HEK293 (cell line): Measurements from ENCODE around the gene TRO.

ENCODE experiments used
- CTCF ChIA-PET: fragments of 350-600 bp; formaldehyde crosslinking; extraction: SDS; loops from one replicate; lab custom pipeline; 2021; ENCODE audit warnings: antibody characterized with exemption; lab: Yijun Ruan, JAX
- POLR2A ChIA-PET: fragments of 300-600 bp; formaldehyde crosslinking; extraction: SDS; loops from one replicate; lab custom pipeline; 2020; ENCODE audit warnings: antibody characterized with exemption, inconsistent platforms; lab: Yijun Ruan, JAX
- H3K27ac ChIP-seq: fragments of 200-500 bp; sonication (Bioruptor generic); 2 replicates; pipeline ENCODE4 v1.5.1; 2014; ENCODE audit warnings: low read depth, low read length, control low read depth, inconsistent platforms; ENCODE audit errors: extremely low read depth
- H3K36me3 ChIP-seq, 2 experiments: fragments of 200-500 bp in 1 of 2; sonication (Bioruptor generic) in 1 of 2; 1 replicate in 1 of 2; 2 replicates in 1 of 2; pipeline ENCODE4 v1.5.1; 2014 to 2017; ENCODE audit warnings: inconsistent platforms in 2 of 2, low read length in 2 of 2; ENCODE audit not compliant: control insufficient read depth in 2 of 2, insufficient read depth in 1 of 2
- H3K4me1 ChIP-seq: fragments of 200-500 bp; sonication (Bioruptor generic); 2 replicates; pipeline ENCODE4 v1.5.1; 2014; ENCODE audit warnings: mild to moderate bottlenecking, low read length, inconsistent platforms; ENCODE audit not compliant: control insufficient read depth, insufficient read depth
- H3K4me3 ChIP-seq: 2 replicates; pipeline ENCODE4 v1.5.1; 2011; ENCODE audit warnings: low read depth, mild to moderate bottlenecking, control low read depth, low read length, moderate library complexity
- H3K9me3 ChIP-seq: fragments of 200-500 bp; sonication (Bioruptor generic); 2 replicates; pipeline ENCODE4 v1.5.1; 2014; ENCODE audit warnings: low read depth, low read length, inconsistent platforms; ENCODE audit not compliant: control insufficient read depth, insufficient read depth
- EGR2 ChIP-seq: fragments of 450-650 bp; formaldehyde crosslinking; IDR thresholded peaks from 2 replicates; pipeline ENCODE4 v1.5.1; 2016; ENCODE audit warnings: low read depth, missing biosample characterization, missing genetic modification characterization
- HOXA7 ChIP-seq: sonication (generic); formaldehyde crosslinking; IDR thresholded peaks from 2 replicates; pipeline ENCODE4 v1.8.1; 2022; ENCODE audit warnings: missing genetic modification reagents, borderline replicate concordance
- ZBTB17 ChIP-seq: fragments of 450-650 bp; formaldehyde crosslinking; IDR thresholded peaks from 2 replicates; pipeline ENCODE4 v1.5.1; 2016; ENCODE audit warnings: missing biosample characterization, missing genetic modification characterization
- ZFP37 ChIP-seq: fragments of 450-650 bp; formaldehyde crosslinking; IDR thresholded peaks from 2 replicates; pipeline ENCODE4 v1.5.1; 2016; ENCODE audit warnings: missing biosample characterization, missing genetic modification characterization
- ZNF146 ChIP-seq: fragments of 450-650 bp; formaldehyde crosslinking; IDR thresholded peaks from 2 replicates; pipeline ENCODE4 v1.5.1; 2016; ENCODE audit warnings: missing biosample characterization, missing genetic modification characterization
- ZNF266 ChIP-seq: fragments of 450-650 bp; formaldehyde crosslinking; IDR thresholded peaks from 2 replicates; pipeline ENCODE4 v1.5.1; 2016; ENCODE audit warnings: missing biosample characterization, missing genetic modification characterization, low read depth
- ZNF274 ChIP-seq, 2 experiments: fragments of 200-500 bp in 1 of 2; fragments of 450-650 bp in 1 of 2; sonication (Bioruptor generic) in 1 of 2; formaldehyde crosslinking in 1 of 2; IDR thresholded peaks; 2 replicates each; pipeline versions ENCODE4 v1.5.1 to v1.6.1; 2014 to 2016; ENCODE audit warnings: borderline replicate concordance in 1 of 2, inconsistent platforms in 1 of 2, low read length in 1 of 2, missing biosample characterization in 1 of 2, missing genetic modification characterization in 1 of 2
- ZNF626 ChIP-seq: fragments of 450-650 bp; sonication (Bioruptor Pico); formaldehyde crosslinking; IDR thresholded peaks from 2 replicates; pipeline ENCODE4 v1.5.1; 2018; ENCODE audit warnings: missing biosample characterization, missing genetic modification characterization, inconsistent platforms
- ZNF658 ChIP-seq: fragments of 450-650 bp; formaldehyde crosslinking; IDR thresholded peaks from 2 replicates; pipeline ENCODE4; 2016; ENCODE audit warnings: missing biosample characterization, missing genetic modification characterization
- ZNF677 ChIP-seq: fragments of 450-650 bp; IDR thresholded peaks from 2 replicates; pipeline ENCODE4 v1.5.0; 2018; ENCODE audit warnings: missing biosample characterization, mild to moderate bottlenecking, missing genetic modification characterization, moderate library complexity
- ZNF76 ChIP-seq: fragments of 450-650 bp; formaldehyde crosslinking; IDR thresholded peaks from 2 replicates; pipeline ENCODE4; 2016; ENCODE audit warnings: low read depth, missing biosample characterization, missing genetic modification characterization, borderline replicate concordance
- ZNF791 ChIP-seq: fragments of 450-650 bp; formaldehyde crosslinking; IDR thresholded peaks from 2 replicates; pipeline ENCODE4 v1.5.1; 2016; ENCODE audit warnings: missing biosample characterization, missing genetic modification characterization
- TF ChIP-seq, protein P1 (sequence below): fragments of 450-650 bp; formaldehyde crosslinking; IDR thresholded peaks from 2 replicates; pipeline ENCODE4 v1.5.1; 2016; ENCODE audit warnings: missing biosample characterization, missing genetic modification characterization, borderline replicate concordance
- TF ChIP-seq, protein P2 (sequence below): fragments of 450-650 bp; formaldehyde crosslinking; IDR thresholded peaks from 2 replicates; pipeline ENCODE4 v1.5.1; 2016; ENCODE audit warnings: missing biosample characterization, missing genetic modification characterization
- TF ChIP-seq, protein P3 (sequence below): fragments of 450-650 bp; formaldehyde crosslinking; IDR thresholded peaks from 2 replicates; pipeline ENCODE4 v1.5.1; 2016; ENCODE audit warnings: missing biosample characterization, missing genetic modification characterization
- TF ChIP-seq, protein P4 (sequence below): fragments of 450-650 bp; formaldehyde crosslinking; conservative IDR thresholded peaks from 2 replicates; pipeline ENCODE4 v1.5.1; 2016; ENCODE audit warnings: low read depth, missing biosample characterization, missing genetic modification characterization

Gene TRO

DNA sequence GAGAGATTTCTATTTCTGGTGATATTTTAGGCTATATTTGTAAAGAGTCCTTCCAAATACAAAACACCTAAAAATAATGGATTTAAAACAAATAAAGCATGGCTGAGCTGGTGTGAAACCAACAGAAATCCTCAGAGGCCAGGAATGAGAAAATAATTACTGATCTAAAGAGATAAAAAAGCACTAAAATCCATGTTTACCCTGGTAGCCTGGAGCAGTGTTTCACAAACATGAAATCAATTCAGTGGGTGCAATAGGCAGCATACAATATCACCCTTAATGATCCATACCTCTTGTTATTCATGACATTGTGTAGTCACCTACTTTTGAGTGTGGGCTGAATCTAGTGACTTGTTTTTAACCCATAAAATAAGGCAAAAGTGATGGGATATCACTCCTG is 58.8 kb downstream of the TRO start:
- Histone ChIP-seq H3K4me1 (no peaks in the 10 kb centered on the region), H3K36me3 (no peaks in the 10 kb centered on the region), H3K9me3 (no peaks in the 10 kb centered on the region), H3K4me3 (no peak overlapping the region), H3K27ac (no peak overlapping the region)
- CTCF ChIA-PET = interaction anchor here (0.6 kb wide), 1 partner anchor 16 kb away, joined by 3 read pairs; no protein-coding TSS in a partner anchor
- POLR2A ChIA-PET = interaction anchor here (1.1 kb wide), 1 partner anchor 20 kb away, joined by 4 read pairs; the partner anchor contains the start of gene APEX2
- TF ChIP-seq ZNF76 (tag by site-specific recombination) (no peak), HOXA7 (CRISPR knock-in tag) (no peak), ZNF626 (tag by site-specific recombination) (no peak), EGR2 (no peak), ZFP37 (tag by site-specific recombination) (no peak), ZBTB17 (tag by site-specific recombination) (no peak), ZNF677 (no peak), ZNF266 (tag by site-specific recombination) (no peak), ZNF274 (IDR thresholded peaks at IDR 0.05; ENCODE audit: low read length) (no peak), ZNF274 (tag by site-specific recombination; IDR thresholded peaks at IDR 0.05; ENCODE audit: borderline replicate concordance) (no peak), ZNF146 (tag by site-specific recombination) (no peak), ZNF658 (tag by site-specific recombination) (no peak), ZNF791 (tag by site-specific recombination) (no peak)
- TF ChIP-seq, protein P1, sequence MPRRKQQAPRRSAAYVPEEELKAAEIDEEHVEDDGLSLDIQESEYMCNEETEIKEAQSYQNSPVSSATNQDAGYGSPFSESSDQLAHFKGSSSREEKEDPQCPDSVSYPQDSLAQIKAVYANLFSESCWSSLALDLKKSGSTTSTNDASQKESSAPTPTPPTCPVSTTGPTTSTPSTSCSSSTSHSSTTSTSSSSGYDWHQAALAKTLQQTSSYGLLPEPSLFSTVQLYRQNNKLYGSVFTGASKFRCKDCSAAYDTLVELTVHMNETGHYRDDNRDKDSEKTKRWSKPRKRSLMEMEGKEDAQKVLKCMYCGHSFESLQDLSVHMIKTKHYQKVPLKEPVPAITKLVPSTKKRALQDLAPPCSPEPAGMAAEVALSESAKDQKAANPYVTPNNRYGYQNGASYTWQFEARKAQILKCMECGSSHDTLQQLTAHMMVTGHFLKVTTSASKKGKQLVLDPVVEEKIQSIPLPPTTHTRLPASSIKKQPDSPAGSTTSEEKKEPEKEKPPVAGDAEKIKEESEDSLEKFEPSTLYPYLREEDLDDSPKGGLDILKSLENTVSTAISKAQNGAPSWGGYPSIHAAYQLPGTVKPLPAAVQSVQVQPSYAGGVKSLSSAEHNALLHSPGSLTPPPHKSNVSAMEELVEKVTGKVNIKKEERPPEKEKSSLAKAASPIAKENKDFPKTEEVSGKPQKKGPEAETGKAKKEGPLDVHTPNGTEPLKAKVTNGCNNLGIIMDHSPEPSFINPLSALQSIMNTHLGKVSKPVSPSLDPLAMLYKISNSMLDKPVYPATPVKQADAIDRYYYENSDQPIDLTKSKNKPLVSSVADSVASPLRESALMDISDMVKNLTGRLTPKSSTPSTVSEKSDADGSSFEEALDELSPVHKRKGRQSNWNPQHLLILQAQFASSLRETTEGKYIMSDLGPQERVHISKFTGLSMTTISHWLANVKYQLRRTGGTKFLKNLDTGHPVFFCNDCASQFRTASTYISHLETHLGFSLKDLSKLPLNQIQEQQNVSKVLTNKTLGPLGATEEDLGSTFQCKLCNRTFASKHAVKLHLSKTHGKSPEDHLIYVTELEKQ (tag by site-specific recombination) = no peak
- TF ChIP-seq, protein P2, sequence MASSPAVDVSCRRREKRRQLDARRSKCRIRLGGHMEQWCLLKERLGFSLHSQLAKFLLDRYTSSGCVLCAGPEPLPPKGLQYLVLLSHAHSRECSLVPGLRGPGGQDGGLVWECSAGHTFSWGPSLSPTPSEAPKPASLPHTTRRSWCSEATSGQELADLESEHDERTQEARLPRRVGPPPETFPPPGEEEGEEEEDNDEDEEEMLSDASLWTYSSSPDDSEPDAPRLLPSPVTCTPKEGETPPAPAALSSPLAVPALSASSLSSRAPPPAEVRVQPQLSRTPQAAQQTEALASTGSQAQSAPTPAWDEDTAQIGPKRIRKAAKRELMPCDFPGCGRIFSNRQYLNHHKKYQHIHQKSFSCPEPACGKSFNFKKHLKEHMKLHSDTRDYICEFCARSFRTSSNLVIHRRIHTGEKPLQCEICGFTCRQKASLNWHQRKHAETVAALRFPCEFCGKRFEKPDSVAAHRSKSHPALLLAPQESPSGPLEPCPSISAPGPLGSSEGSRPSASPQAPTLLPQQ = no peak
- TF ChIP-seq, protein P3, sequence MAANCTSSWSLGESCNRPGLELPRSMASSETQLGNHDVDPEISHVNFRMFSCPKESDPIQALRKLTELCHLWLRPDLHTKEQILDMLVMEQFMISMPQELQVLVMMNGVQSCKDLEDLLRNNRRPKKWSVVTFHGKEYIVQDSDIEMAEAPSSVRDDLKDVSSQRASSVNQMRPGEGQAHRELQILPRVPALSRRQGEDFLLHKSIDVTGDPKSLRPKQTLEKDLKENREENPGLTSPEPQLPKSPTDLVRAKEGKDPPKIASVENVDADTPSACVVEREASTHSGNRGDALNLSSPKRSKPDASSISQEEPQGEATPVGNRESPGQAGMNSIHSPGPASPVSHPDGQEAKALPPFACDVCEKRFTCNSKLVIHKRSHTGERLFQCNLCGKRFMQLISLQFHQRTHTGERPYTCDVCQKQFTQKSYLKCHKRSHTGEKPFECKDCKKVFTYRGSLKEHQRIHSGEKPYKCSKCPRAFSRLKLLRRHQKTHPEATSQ (tag by site-specific recombination) = no peak
- TF ChIP-seq, protein P4, sequence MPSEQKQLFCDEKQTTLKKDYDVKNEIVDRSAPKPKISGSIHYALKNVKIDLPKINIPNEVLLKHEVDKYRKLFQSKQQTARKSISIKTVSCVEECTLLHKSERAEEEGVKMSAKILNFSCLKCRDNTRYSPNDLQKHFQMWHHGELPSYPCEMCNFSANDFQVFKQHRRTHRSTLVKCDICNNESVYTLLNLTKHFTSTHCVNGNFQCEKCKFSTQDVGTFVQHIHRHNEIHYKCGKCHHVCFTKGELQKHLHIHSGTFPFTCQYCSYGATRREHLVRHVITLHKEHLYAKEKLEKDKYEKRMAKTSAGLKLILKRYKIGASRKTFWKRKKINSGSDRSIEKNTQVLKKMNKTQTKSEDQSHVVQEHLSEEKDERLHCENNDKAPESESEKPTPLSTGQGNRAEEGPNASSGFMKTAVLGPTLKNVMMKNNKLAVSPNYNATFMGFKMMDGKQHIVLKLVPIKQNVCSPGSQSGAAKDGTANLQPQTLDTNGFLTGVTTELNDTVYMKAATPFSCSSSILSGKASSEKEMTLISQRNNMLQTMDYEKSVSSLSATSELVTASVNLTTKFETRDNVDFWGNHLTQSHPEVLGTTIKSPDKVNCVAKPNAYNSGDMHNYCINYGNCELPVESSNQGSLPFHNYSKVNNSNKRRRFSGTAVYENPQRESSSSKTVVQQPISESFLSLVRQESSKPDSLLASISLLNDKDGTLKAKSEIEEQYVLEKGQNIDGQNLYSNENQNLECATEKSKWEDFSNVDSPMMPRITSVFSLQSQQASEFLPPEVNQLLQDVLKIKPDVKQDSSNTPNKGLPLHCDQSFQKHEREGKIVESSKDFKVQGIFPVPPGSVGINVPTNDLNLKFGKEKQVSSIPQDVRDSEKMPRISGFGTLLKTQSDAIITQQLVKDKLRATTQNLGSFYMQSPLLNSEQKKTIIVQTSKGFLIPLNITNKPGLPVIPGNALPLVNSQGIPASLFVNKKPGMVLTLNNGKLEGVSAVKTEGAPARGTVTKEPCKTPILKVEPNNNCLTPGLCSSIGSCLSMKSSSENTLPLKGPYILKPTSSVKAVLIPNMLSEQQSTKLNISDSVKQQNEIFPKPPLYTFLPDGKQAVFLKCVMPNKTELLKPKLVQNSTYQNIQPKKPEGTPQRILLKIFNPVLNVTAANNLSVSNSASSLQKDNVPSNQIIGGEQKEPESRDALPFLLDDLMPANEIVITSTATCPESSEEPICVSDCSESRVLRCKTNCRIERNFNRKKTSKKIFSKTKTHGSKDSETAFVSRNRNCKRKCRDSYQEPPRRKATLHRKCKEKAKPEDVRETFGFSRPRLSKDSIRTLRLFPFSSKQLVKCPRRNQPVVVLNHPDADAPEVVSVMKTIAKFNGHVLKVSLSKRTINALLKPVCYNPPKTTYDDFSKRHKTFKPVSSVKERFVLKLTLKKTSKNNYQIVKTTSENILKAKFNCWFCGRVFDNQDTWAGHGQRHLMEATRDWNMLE (tag by site-specific recombination) = no peak
